C4-2B (cell line): ENCODE measurements around the gene CBX1.

Experiments used
- CTCF ChIP-seq: fragments of 450-650 bp; conservative IDR thresholded peaks from 2 replicates; pipeline ENCODE4 v1.5.1; 2017; ENCODE audit warnings: mild to moderate bottlenecking
- ZFX ChIP-seq: fragments of 450-650 bp; IDR thresholded peaks from 2 replicates; pipeline ENCODE4 v1.6.1; 2017

GRCh38 chr17:48036693-48037035 is 64.6 kb downstream of the CBX1 start:
- TF ChIP-seq ZFX (no peak), CTCF (no peak)
